ENCODE measurements around the gene OR1C1.
"Not testable (repeated sequence)": the region's sequence is repeated elsewhere in the genome, so short reads cannot be mapped to it uniquely, and the experiment has no call there.

Gene OR1C1, protein sequence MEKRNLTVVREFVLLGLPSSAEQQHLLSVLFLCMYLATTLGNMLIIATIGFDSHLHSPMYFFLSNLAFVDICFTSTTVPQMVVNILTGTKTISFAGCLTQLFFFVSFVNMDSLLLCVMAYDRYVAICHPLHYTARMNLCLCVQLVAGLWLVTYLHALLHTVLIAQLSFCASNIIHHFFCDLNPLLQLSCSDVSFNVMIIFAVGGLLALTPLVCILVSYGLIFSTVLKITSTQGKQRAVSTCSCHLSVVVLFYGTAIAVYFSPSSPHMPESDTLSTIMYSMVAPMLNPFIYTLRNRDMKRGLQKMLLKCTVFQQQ

GRCh38 chr1:247760456-247760855 is at the start of gene OR1C1:
TSS of gene OR1C1 (minus strand) at chr1:247760556. CDS start at chr1:247758406, 2,150 bp downstream.
- DNase-seq (ENCODE audit: low read depth in 2 of 2) = no peak

GRCh38 chr1:247797518-247797917 is 37.2 kb upstream of the OR1C1 start:
- DNase-seq (ENCODE audit: low read depth in 2 of 2) = no peak

- no peak for DNase-seq (ENCODE audit: low read depth in 2 of 2)
Measured at GRCh38 chr1:247769603-247770002, 9.2 kb upstream of the OR1C1 start.

GRCh38 chr1:247754311-247754710 is 6.0 kb downstream of the OR1C1 start:
- DNase-seq (ENCODE audit: low read depth in 2 of 2) = not testable (repeated sequence)

DNA sequence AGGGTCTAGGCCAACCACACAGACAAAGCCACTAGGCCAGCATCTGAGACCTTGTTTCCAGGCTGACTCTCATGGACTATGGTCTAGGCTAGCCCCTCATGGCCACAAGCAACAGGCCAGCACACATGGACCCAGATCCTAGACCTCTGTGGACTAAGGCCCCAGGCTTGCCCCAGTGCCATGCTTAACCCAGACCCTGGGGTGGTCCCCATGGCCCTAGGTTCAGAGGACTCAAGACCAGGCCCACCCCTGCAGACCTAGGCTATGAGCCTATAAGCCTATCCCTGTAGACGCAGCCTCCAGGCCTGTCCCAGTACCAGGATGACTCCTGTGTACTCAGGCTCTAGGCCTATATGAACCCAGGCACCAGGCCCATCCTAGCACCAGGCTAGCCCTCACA is 10.5 kb downstream of the OR1C1 start:
- no peak for DNase-seq (ENCODE audit: low read depth in 2 of 2)

DNA sequence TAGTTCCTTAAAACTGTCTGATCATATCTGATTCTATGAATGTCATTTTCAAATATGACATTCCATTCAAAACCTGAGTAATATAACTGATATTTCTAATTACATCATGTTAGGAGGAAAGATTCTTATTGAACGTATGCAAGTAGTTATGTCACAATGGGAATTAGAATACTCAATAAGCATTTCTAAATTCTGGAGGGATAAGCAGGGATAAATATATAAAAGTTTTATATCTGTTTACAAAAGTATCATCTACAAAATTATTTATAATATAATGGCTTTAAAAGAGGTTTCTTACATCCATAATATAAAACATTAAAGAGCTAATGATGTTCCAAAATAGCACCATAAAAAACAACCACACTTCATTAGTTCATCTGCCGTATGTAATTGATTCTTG is 12.3 kb downstream of the OR1C1 start, which contains the start of gene OR14A2:
Gene OR14A2, minus strand, starts transcription at position 101 of the 400 bp plus-strand sequence.
- DNase-seq (ENCODE audit: low read depth in 2 of 2) = no peak

DNA sequence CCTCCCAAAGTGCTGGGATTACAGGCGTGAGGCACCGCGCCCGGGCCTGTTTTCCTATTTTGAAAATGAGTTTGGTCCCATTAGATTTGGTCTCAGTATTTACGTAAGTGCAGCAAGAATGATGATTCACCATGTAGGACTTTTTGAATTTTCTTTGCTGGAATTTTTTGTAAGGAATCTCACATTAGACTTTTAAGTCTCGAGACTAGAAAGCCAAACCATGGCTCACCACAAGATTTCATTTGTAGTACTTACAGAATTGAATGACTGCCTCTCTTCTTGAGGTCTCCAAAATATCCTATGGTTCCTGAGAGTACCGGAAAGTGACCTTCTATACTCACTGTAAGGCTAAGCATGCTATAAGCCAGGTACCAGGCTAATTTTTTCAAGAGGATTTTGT is 12.7 kb downstream of the OR1C1 start:
- no peak for DNase-seq (ENCODE audit: low read depth in 2 of 2)

- DNase-seq (ENCODE audit: low read depth in 2 of 2) = no peak
Measured at GRCh38 chr1:247746391-247746935, 13.9 kb downstream of the OR1C1 start.

DNA sequence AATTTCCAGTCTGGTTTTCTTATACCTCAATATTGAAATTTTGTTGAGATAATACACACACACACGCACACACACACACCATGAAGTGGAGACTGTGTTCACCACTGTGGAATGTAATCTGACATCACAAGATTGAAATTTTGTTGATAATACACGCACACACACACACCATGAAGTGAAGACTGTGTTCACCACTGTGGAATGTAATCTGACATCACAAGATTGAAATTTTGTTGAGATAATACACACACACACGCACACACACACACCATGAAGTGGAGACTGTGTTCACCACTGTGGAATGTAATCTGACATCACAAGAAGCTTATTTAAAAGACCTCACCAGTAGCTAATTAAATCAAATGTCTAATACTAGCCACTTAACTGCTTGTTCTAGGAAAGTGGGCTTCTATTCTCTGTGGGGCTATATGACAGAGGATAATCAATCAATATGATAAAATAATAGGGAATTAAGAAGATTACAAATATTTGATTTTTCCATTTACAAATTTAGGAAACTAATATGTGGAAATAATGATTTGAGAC is 18.1 kb downstream of the OR1C1 start:
- not testable (repeated sequence) for DNase-seq (ENCODE audit: low read depth in 2 of 2)

DNA sequence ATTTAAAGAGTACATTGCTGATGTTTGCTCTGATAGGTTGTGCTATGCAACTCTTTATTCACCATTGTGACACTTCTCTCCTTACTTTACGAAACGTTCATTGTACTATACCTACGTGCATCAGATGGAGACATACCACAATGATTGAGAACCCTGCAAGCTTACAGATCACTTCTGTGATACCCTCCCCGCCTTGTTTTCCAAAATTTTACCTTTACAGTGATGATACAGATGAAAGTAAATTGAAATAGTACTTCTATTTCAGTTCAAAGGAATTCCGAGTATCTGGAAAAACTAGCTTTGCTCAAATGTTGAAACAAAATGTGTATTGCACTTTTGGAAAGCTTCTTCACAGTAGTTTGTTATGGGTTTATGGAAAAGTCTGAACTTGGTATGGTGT is 18.6 kb downstream of the OR1C1 start:
- no peak for DNase-seq (ENCODE audit: low read depth in 2 of 2)

- no peak for DNase-seq (ENCODE audit: low read depth in 2 of 2)
Measured at GRCh38 chr1:247740721-247741120, 19.6 kb downstream of the OR1C1 start.

DNA sequence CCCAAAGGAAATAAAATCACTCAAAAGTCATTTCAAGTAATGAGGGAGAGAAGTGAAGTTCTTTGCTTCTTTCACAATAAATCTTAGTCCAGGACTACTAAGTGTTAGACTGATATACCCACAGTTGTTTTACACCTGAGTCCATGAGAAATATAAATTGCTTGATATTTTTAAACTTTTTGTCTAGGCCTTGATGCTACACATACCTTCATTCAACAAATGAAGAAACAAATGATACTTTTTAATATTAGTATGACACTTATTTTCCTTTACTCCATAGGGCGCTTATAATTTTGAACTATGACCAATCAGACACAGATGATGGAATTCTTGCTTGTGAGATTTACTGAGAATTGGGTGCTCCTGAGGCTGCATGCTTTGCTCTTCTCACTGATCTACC is 22.0 kb downstream of the OR1C1 start, which contains the start of gene OR14K1:
Gene OR14K1, plus strand, starts transcription at position 301 of the 400 bp plus-strand sequence. Its CDS starts 0 bp downstream, at position 301.
- DNase-seq (ENCODE audit: low read depth in 2 of 2) = no peak

- no peak for DNase-seq (ENCODE audit: low read depth in 2 of 2)
Measured at GRCh38 chr1:247721222-247721621, 39.1 kb downstream of the OR1C1 start.

DNA sequence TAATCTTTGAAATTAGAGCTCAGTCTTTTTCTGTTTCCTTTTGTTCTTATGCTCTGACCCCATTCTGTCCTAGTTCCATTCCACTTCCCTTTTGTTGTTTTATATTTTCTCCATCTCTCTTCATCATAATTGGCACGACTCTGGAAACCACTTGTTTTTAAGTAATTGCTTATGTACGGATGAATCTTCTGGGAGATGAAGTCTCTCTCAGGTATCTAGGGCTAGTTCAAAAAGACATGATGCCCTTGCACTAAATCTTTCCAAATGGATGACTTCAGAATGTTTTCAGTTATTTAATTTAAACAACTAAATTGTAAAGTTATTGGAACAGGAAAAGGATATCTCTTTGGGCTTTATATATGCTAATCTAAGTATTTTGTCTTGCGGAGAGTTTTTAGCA is 43.8 kb downstream of the OR1C1 start, which contains the start of gene OR6F1:
Gene OR6F1, minus strand, starts transcription at position 101 of the 400 bp plus-strand sequence. CDS start 3,891 bp downstream, outside the sequence.
- no peak for DNase-seq (ENCODE audit: low read depth in 2 of 2)

DNA sequence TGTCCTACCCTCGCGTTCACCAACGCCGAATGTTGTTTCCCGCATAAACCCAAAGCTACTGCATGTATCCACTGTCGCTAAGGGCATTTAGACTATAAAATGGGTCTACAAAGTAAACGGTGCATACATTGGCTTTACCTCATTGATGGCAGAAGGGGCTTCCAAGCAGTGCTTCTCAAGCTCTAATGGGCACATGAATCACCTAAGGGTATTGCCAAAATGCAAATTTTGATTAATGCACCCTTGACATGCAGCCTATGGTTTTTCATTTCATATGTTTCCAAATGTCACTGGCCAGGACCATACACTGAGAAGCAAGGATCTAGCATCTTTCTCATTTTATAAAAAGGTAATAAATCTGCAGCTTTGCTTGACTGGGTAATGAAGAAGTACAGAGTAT is 46.6 kb downstream of the OR1C1 start:
- no peak for DNase-seq (ENCODE audit: low read depth in 2 of 2)

- DNase-seq (ENCODE audit: low read depth in 2 of 2) = not testable (repeated sequence)
Measured at GRCh38 chr1:247710681-247711080, 49.7 kb downstream of the OR1C1 start.

Data from stimulated activated CD4-positive, alpha-beta T cell treated with anti-CD3 and anti-CD28 coated beads, Interleukin-1b, Interleukin-23, amount 100 ng/mL, for 1 hour (primary cell).